NOMO-1 treated with DMSO at 0.1 percent for 48 hours (cell line): Measurements from ENCODE around the gene YAF2.
"Not testable (repeated sequence)": the region's sequence is repeated elsewhere in the genome, so short reads cannot be mapped to it uniquely, and the experiment has no call there.

ENCODE experiments used
- DNase-seq: peaks from one replicate; lab custom pipeline; 2025; ENCODE audit not compliant: unreplicated experiment; lab: John Stamatoyannopoulos, UW

YAF2 gene

GRCh38 chr12:42199007-42199406, 39.0 kb downstream of the YAF2 start:
- no peak for DNase-seq

GRCh38 chr12:42196723-42197603, 41.1 kb downstream of the YAF2 start:
- no peak for DNase-seq

- DNase-seq = no peak
These were observed 45.4 kb downstream of the YAF2 start for GRCh38 chr12:42192686-42193085.

DNA sequence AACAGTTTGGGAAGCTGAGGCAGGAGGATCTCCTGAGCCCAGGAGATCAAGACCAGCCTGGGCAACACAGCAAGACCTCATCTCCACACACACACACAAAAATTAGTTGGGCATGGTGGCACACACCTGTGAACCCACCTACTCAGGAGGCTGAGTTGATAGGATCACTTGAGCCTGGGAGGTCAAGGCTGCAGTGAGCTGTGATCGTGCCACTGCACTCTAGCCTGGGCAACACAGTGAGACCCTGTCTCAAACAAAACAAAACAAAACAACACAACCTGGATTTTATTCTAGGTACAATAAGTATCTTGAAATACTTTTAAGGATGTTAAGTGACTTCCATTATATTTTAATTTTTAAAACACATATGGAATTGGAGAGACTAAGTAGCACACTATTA, 45.8 kb downstream of the YAF2 start:
- no peak for DNase-seq

- no peak for DNase-seq
These were observed 47.7 kb downstream of the YAF2 start for GRCh38 chr12:42190376-42190775.

DNA sequence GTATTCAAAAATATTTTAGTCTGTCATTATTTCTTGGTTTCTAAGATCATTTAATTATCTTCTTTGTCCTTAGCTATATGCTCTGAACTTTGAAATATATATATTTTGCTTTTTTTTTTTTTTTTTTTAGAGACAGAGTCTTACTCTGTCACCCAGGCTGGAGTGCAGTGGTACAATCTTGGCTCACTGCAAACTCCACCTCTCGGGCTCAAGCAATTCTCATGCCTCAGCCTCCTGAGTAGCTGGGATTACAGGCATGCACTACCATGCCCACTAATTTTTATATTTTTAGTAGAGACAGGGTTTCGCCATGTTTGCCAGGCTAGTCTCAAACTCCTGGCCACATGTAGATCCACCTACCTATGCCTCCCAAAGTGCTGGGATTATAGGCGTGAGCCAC, 49.8 kb downstream of the YAF2 start:
- not testable (repeated sequence) for DNase-seq

GRCh38 chr12:42187799-42188198, 50.2 kb downstream of the YAF2 start:
- DNase-seq = no peak

GRCh38 chr12:42186793-42187192, 51.3 kb downstream of the YAF2 start:
- peak; percentile 78 for DNase-seq

DNA sequence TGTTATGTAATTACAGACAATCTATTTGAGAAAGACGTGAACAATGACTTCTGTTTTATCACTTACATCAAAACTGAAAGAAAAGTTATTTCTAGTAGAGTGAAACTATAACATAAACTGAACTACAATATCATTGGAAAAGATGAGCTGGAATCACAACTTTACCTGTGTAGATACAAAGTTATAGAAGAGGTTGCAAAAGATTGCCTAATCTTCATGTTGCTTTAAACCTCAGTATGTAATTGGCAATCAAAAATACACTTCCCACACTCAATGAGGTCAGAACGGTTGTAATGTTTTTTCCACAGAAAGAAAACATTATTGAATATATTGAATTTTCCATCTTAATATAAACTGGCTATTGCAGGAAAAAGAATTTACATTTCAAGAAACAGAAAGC, 55.7 kb downstream of the YAF2 start:
- DNase-seq = peak; percentile 11

GRCh38 chr12:42180990-42181596, 57.0 kb downstream of the YAF2 start:
- DNase-seq = peak; percentile 83

DNA sequence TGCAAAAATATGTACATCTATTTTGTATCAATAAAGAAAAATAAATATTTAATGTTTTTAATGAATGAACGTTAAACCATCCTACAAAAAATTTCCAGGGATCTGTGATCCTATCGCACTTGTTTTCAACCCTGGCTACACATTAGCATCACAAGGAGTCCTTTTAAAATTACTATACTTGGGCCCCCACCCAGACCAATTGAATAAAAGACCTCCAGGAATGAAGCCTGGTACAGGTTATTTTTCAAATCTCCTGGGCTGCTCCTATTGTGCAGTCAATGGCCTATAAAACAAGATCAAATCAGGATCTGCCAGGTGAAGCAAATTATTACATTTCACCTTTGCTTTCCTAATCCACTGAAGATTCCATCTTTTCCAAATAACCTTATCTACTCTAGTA, 59.9 kb downstream of the YAF2 start:
- no peak for DNase-seq

GRCh38 chr12:42174978-42175377, 63.1 kb downstream of the YAF2 start:
- DNase-seq = no peak

DNA sequence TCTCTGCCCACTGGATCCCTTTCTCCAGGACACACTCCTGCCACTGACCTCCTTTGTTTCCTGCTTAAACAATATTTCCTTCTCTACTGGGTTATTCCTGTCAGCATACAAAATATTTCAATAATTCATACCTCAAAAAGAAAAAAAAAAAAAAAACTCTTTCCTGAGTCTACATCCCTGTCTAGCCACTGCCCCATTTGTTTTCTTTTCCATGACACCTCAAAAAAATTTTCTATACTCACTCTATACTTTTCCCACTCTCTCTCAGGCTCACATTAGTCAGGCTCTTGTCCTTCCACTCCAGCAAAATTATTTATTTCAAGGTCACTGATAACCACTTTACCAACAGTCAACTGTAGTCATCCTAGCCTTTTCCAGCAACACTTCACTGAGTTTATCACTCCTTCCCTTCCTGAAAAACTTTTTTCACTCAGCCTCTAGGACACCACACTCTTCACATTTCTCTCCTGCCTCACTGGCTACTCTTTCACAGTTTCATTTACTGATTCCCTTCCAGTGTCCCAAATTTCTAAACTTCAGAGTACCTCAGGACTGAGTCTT, 64.0 kb downstream of the YAF2 start:
- no peak for DNase-seq

DNA sequence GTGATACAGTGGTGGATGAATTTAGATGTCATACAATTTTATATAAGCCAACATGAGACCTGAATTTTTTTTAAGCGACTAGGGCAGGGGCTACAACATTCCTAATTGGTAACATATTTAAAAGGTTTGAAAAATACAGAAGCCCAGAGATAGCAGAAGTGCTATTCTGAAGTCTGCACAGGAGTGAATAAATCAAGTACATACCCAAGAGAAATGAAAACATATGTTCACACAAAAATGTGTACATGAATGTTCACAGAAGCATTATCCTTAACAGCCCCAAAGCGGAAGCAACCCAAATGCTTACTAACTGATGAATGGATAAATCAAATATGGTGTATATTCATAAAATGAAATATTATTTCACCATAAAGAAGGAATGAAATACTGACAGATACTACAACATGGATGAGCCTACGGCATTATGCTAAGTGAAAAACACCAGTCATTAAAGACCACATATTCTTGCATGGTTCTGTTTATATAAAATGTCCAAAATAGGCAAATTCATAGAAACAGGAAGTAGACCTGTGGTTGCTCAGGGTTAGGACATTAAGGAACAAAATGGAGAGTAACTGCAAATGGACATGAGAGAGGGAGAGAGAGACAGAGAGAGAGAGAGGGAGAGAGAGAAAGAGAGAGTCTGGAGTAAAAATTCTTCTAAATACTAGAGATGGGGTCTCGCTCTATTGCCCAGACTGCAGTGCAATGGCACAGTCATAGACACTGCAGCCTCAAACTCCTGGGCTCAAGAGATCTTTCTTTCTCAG, 65.4 kb downstream of the YAF2 start:
- peak; percentile 60 for DNase-seq

DNA sequence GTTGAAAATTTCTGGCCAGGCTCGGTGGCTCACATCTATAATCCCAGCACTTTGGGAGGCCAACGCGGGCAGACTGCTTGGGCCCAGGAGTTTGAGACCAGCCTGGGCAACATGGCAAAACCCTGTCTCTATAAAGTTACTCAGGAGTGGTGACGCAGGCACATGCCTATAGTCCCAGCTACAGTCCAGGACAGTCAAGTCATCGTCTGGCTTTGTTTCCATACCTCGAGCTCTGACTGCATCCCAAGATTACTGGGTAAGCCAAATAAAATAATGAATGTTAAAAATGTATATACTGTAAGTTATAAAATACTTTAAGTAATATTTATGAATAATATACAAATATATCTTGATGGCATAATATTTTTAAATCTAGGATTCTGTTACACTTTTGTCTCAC, 70.3 kb downstream of the YAF2 start:
- DNase-seq = no peak

DNA sequence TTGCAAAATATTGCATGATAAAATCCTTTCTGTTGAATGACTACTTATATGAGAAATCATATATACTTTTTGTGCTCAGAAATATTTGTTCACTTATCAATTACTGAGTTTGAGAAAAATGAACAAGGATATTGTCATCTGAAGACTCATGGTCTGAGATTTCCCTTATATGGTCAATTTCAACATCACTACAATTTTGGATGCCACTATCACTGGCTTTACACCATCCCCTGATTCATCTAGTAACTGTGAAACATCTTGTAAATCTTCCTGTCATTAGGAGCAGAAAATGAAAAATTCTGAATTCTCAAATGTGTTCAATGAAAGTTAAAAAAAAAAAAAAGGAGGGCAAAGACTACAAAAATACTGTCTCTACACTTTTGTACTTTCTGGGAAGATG, 71.5 kb downstream of the YAF2 start:
- DNase-seq = no peak

GRCh38 chr12:42163913-42164312, 74.1 kb downstream of the YAF2 start:
- no peak for DNase-seq

- no peak for DNase-seq
These were observed 75.1 kb downstream of the YAF2 start for GRCh38 chr12:42162965-42163364.

GRCh38 chr12:42162193-42162592, 75.9 kb downstream of the YAF2 start:
- no peak for DNase-seq

- DNase-seq = no peak
These were observed 76.5 kb downstream of the YAF2 start for GRCh38 chr12:42161529-42161928.

- no peak for DNase-seq
These were observed 81.8 kb downstream of the YAF2 start for GRCh38 chr12:42156232-42156631.
